Activated T-helper 17 cell treated with anti-CD3 and anti-CD28 coated beads, Interleukin-2, amount 50 U/mL, for 72 hours (primary cell): ENCODE data around the gene SNX22. TPM values are rescaled to one million over a fixed set of nuclear protein-coding genes. Genes with fewer than 3 reads are reported as not detected.

ENCODE experiments used
- ATAC-seq: fragments of 150-1000 bp; cut with Tn5 transposase; replicated peaks from 2 replicates; pipeline ENCODE4 v1.10.0; 2021; ENCODE audit warnings: mild to moderate bottlenecking, moderate library complexity
- H3K27ac Mint-ChIP-seq: one replicate; pipeline ENCODE4 v1.8.0; 2022; ENCODE audit warnings: mixed read lengths
- H3K27me3 Mint-ChIP-seq: one replicate; pipeline ENCODE4 v1.8.0; 2022; ENCODE audit warnings: mixed read lengths
- H3K36me3 Mint-ChIP-seq: one replicate; pipeline ENCODE4 v1.8.0; 2022; ENCODE audit warnings: low read depth, mild to moderate bottlenecking, mixed read lengths
- H3K4me1 Mint-ChIP-seq: one replicate; pipeline ENCODE4 v1.8.0; 2022; ENCODE audit warnings: mixed read lengths
- H3K4me3 Mint-ChIP-seq: one replicate; pipeline ENCODE4 v1.8.0; 2022; ENCODE audit warnings: mild to moderate bottlenecking, mixed read lengths
- H3K9me3 Mint-ChIP-seq: one replicate; pipeline ENCODE4 v1.8.0; 2022; ENCODE audit warnings: mixed read lengths
- total RNA-seq, 2 donors: library from RNA; stranded (reverse); gene quantifications; one replicate each; pipeline ENCODE4 v1.2.3, GENCODE V29; 2022

Gene SNX22
- total RNA-seq, 2 donors from 2014 or later: 0.26 to 0.77 TPM

DNA sequence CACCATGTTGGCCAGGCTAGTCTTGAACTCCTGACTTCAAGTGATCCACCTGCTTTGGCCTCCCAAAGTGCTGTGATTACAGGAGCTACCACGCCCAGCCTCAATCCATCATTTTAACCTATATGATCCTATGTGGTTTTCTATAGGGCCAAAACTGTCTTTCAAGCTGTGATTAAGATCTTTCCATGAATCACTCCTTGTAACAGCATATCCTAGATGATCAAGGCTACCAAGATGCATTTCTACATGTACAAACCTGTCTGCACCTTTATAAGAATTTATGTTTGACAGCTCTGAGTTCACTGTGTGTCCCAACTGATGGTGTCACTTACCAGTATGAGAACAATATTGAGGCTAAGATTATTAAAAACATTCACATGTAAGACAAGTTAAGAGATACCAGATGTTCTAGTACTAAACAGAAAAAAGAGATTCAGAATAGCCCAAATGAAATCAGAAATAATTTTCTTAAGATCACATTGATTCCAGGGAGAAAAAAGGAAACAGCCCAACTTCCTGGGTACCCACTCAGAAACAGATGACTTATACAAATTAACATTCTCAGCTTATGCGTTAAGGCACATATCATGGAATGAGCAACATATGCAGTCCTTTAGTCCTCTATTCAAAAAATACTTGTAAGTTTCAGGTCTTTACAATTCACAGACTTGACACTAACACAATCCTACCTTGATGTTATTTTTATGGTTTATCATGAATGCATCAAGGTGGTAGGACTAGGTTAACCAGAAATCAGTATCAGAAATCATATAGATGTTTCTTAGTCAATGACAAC, 36.1 kb downstream of the SNX22 start:
- Mint-ChIP-seq H3K27ac (peak overlapping the region; percentile 90), H3K9me3 (no peaks in the 10 kb centered on the region), H3K27me3 (no peaks in the 10 kb centered on the region), H3K36me3 (peaks cover 53% of the 10 kb centered on the region), H3K4me1 (peaks cover 4% of the 10 kb centered on the region), H3K4me3 (peak overlapping the region; percentile 62)
- ATAC-seq: peak; percentile 51

- ATAC-seq: no peak
- Mint-ChIP-seq H3K27ac (no peak overlapping the region), H3K4me1 (peaks cover 4% of the 10 kb centered on the region), H3K9me3 (no peaks in the 10 kb centered on the region), H3K27me3 (no peaks in the 10 kb centered on the region), H3K4me3 (no peak overlapping the region), H3K36me3 (peaks cover 55% of the 10 kb centered on the region)
These were observed 40.7 kb downstream of the SNX22 start for GRCh38 chr15:64191971-64192830.

GRCh38 chr15:64193971-64194370, 42.4 kb downstream of the SNX22 start:
- H3K27me3 Mint-ChIP-seq: no peaks in the 10 kb centered on the region
- no peak for ATAC-seq

GRCh38 chr15:64197425-64197824, 45.9 kb downstream of the SNX22 start:
- H3K4me1 Mint-ChIP-seq: no peaks in the 10 kb centered on the region
- peaks cover 79% of the 10 kb centered on the region for H3K36me3 Mint-ChIP-seq
- no peaks in the 10 kb centered on the region for H3K27me3 Mint-ChIP-seq
- no peaks in the 10 kb centered on the region for H3K9me3 Mint-ChIP-seq
- ATAC-seq: no peak
- peak overlapping the region; percentile 3 for H3K27ac Mint-ChIP-seq
- H3K4me3 Mint-ChIP-seq: no peak overlapping the region

More at GRCh38 chr15:64193971-64194370, 42.4 kb downstream of the SNX22 start:
- no peak overlapping the region for H3K4me3 Mint-ChIP-seq
- H3K4me1 Mint-ChIP-seq: peaks cover 4% of the 10 kb centered on the region
- no peak overlapping the region for H3K27ac Mint-ChIP-seq
- H3K9me3 Mint-ChIP-seq: no peaks in the 10 kb centered on the region
- peaks cover 57% of the 10 kb centered on the region for H3K36me3 Mint-ChIP-seq

- Mint-ChIP-seq H3K9me3 (no peaks in the 10 kb centered on the region), H3K4me3 (no peak overlapping the region), H3K36me3 (peaks cover 68% of the 10 kb centered on the region), H3K27me3 (no peaks in the 10 kb centered on the region), H3K4me1 (no peaks in the 10 kb centered on the region), H3K27ac (no peak overlapping the region)
- no peak for ATAC-seq
These were observed 53.7 kb downstream of the SNX22 start for GRCh38 chr15:64205202-64205601.

Other genes with a start within 250 kb of the SNX22 start
- 10 to 100 TPM in 1 of 2 donors, under 1 TPM in 1; 0.82 to 10.6 TPM for gene DAPK2, start 105.2 kb upstream of the SNX22 start, total RNA-seq
- gene CIAO2A, start 57.9 kb upstream of the SNX22 start, total RNA-seq: 10 to 100 TPM; 71.7 to 99.1 TPM
- 100 to 1,000 TPM in 1 of 2 donors, 10 to 100 TPM in 1; 91.3 to 126 TPM for gene SNX1, start 55.7 kb upstream of the SNX22 start, total RNA-seq
- 100 to 1,000 TPM; 194 to 363 TPM for gene PPIB, start 11.3 kb downstream of the SNX22 start, total RNA-seq
- 10 to 100 TPM; 34.5 to 38.0 TPM for gene CSNK1G1, start 204.4 kb downstream of the SNX22 start, total RNA-seq
- gene PCLAF, start 229.7 kb downstream of the SNX22 start, total RNA-seq: 100 to 1,000 TPM in 1 of 2 donors, 10 to 100 TPM in 1; 61.5 to 101 TPM
- gene TRIP4, start 236.1 kb downstream of the SNX22 start, total RNA-seq: 10 to 100 TPM; 26.6 to 26.7 TPM